HG03460 (cell line): ENCODE data around the gene MLEC.

Experiments
- ATAC-seq: cut with Tn5 transposase; IDR thresholded peaks from one replicate; pipeline ENCODE4 v1.9.1; 2021; ENCODE audit not compliant: unreplicated experiment

Gene MLEC, protein sequence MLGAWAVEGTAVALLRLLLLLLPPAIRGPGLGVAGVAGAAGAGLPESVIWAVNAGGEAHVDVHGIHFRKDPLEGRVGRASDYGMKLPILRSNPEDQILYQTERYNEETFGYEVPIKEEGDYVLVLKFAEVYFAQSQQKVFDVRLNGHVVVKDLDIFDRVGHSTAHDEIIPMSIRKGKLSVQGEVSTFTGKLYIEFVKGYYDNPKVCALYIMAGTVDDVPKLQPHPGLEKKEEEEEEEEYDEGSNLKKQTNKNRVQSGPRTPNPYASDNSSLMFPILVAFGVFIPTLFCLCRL

DNA sequence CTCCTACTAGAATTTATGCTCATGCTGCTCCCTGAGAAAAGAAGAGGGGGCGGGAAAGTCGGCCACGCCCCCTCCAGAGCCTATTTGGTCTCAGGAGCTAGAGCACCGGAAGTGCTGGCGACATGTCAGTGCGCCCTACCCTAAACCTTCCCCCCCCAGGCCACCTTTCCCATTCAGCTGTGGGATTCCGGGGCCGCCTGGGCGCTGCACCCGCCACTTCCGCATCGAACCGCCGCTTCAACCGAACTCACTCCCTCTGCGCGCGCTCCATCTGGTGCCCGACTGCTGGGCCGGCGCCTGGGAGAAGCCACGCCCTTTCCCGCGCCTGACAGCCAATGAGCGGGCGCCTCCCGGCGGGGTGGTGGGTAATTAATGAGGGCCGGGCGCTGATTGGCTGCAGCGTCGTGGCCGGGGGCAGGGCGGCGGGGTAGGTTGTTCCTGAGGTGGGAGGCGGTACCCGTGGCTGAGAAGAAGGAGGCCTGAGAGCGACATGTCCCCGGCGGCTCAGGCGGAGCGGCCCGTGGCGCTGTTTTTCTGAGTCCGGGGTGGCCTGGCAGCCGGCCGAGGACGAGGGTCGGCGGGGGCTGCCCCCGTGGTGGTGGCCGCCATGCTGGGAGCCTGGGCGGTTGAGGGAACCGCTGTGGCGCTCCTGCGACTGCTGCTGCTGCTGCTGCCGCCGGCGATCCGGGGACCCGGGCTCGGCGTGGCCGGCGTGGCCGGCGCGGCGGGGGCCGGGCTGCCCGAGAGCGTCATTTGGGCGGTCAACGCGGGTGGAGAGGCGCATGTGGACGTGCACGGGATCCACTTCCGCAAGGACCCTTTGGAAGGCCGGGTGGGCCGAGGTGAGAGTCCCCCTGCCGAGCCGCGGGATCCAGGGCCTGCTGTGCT, at the start of gene MLEC:
Gene MLEC (plus strand): TSS at position 460 of the 888 bp plus-strand sequence. CDS start 148 bp downstream, at position 608.
- ATAC-seq: peak; percentile 59

DNA sequence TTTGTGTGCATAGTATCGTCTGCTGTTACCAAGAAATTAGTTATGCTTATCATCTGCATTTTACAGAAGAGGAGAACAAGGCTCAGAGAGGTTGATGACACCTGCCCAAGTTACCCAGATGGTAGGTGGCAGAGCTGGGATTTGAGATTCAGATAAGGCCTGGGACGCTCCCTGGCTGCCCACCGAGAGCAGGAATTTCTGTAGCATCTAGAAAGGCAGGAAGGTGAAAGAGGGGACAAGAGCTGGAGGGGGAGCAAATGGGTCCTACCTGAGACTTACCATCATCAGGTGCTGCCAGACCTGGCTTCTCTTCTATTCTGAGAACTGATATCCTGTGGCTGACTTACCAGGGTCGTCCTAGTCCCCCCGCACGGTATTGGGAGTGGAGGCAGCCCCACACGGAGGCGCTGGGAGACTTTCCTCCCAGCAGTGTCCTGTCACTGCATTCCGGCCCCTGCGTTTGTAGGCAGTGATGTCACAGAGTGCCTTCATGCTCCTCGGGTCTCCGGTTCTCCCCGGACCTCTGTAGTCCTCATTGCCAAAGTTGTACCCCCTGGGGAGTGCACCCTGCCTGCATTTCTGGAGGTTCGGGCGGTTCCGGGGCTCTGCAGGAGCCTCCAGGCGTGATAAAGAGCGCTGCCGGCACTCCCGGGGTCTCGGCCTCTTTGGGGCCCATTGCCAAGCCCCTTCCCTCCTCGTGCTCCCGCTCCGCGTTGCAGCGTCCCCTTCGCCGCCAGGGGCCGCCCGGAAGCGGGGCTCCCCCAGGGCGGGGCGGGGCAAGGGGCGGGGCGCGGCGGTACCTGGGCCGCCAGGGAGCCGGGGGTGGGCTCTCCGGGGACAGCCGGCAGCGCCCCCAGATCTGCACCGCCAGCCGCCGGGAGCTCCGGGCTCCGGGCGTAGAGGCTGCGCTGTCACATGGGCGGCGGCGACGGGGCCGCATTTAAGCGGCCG, 46.9 kb upstream of the MLEC start, which contains the start of gene CABP1:
Gene CABP1 (plus strand): TSS at position 856 of the 951 bp plus-strand sequence. CDS start 60 bp downstream, at position 916.
- peak; percentile 61 for ATAC-seq

DNA sequence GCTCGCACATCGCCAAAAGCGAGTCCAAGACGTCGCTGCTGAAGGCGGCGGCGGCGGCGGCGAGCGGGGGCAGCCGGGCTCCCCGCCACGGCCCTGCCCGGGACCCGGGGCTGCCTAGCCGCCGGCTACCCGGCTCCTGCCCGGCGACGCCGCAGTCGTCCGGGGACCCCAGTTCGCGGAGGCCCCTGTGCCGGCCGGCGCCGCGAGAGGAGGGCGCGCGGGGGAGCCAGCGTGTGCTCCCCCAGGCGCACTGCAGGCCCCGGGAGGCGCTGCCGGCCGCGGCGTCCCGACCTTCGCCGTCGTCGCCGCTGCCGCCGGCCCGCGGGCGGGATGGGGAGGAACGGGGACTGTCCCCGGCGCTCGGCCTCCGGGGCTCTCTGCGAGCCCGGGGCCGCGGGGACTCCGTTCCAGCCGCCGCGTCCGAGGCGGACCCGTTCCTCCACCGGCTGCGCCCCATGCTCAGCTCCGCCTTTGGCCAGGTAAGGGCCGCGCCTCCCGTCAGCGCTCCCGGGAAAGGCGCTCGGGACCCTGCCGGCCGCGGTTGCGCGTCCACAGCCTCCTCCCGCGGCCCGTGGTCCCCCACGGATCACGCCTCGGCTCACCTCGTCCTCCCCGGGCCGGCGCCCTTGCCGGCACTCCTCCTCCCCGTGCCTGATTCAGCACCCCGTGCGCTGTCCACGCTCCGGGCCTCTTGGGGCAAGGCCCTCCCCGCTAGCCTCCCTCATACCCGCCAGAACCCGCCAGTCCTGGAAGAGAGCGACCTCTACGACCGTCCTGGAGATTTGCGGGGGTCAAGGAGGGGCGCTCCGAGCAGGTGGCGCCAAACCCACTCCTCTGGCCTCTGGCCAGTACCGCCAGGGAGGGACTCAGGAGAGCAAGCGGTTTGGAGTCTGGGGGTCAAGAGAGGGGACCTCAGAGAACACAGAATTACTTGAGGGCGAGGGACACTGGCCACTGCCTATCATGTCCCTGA, 45.8 kb upstream of the MLEC start:
- ATAC-seq: no peak

DNA sequence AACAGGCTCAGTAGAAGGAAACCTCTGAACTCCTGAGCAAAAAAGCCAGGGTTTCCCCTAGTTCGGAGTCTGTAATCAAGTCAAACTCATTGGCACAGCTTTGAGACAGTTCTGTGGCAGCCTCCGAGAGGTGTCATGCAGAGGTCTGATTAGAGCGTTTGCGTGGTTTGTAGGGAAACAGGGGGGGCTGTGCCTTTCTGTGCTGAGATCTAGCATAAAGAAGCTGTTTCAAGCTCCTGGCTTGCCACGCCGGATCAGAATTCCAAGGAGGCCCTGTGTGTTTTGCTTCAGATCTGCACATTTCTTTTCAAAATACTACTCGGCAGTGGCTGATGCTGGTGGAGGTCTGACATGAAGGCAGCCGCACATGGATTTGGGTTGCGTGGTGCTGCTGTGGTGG, 44.8 kb upstream of the MLEC start:
- ATAC-seq: no peak

DNA sequence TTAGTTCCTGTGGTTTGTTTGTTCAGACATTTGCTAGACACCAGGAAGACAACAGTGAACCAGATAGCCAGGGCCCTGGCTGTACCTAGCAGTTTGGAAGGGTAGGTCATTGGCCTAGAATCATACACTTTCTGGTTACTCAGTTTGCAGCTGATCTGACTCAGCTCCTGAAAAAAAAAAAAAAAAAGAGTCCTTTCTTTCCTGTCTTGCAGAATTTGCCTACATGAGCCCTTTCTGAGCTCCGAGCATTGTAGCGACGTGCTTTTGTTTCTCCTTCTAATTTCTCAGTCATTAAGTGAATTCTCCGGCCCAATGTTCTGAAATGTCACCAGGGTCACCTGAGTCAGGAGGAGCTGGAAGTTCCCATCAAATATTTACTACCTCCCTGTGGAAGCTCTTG, 44.1 kb upstream of the MLEC start:
- no peak for ATAC-seq

DNA sequence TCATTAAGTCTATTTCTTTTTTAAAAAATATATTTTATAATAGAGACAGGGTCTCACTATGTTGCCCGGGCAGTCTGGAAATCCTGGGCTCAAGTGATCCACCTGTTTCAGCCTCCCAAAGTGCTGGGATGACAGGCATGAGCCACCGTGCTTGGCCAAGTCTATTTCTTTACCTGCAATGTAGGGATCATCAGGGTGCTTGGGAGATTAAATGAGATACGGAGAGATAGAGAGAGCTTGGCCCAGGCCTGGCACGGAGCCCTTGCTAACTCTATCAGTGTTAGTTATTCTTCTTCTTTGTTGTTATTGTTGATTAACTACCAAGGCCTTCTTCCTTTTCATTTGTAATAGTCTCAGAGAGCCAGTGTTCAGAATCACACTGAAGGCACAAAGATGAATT, 43.4 kb upstream of the MLEC start:
- ATAC-seq: no peak

DNA sequence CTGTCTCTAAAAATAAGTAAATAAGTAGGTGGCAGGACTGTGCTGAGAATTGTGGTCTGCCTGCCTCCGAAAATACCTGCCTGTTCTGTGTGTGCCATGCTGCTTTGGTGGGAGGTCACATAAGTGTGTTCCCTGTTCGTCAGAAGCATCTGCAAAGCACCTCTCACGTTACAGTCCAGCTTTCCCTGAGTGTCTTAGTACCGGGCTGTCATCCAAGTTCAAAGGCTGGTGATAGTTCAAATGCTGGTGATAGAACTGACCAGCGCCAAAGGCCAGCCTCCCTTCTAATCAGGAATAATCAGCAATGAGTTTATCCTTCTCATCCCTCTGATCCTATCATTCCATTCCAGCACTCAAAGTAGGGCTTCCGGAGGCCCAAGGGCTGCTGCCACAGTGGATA, 40.9 kb upstream of the MLEC start:
- ATAC-seq: no peak

DNA sequence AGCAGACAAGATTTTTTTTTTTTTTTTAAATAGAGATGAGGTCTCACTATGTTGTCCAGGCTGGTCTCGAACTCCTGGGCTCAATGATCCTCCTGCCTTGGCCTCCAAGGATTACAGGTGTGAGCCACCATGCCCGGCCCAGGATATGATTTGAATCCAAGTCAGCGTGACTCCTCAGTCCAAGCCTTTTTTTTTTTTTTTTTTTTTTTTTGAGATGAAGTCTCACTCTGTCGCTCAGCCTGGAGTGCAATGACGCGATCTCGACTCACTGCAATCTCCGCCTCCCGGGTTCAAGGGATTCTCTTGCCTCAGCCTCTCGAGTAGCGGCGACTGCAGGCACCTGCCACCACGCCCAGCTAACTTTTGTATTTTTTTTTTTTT, 39.6 kb upstream of the MLEC start:
- no peak for ATAC-seq

DNA sequence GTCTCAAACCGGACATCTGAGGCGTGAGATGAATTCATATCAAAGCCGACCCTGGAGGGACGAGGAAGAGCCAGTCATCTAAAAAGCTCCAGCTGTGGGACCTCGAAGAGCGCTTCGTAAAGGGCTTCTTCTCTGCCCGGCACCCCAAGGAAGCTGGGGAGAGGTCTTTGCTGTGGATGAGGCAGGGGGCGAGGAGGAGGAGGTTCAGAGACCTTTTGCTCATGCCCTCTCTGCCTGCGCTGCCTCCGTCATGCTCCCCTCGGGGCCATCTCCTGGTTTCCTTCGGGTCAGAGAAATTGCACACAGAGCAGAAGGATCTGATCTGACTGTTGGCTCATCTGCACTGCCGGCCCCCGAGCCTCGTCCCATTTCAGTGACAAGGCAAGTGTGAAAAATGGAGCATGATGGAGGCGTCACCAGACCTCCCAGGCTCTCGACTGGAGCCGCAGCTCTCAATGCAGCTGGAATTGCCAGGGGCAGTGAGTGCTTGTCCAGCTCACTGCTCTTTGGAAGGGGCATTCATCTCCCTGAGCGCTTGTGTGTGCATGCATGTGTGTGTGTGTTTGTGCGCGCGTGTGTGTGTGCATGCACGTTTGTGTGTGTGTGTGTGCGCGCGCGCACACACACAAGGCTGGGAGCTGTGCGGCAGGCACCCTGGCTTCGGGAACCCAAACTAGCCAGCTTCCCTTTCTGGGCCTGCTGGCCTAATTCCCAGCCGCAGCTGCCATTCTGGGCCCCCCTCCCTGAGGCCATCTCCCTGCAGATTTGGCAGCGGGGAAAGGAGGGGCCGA, 37.3 kb upstream of the MLEC start:
- ATAC-seq: no peak

DNA sequence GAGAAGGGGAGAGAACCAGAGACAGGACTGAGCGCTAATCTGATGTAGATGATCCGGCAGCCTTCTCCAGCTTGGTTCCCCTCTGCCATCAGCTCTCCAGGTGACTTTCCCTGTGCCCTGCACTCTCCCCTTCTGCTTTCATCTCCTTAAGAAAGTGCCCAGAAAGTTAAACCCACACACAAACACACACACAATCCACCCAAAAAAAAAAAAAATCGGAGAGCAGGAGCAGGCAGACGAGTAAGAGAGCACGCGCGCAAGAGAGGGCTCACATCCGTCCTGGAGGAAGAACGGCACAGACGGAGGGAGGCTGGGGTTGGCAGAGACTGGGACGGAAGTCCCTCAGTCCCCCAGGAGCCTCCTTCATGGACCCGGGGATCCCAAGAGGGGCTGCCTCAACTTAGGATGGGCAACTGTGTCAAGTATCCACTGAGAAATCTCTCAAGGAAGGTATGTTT, 36.7 kb upstream of the MLEC start:
- no peak for ATAC-seq

DNA sequence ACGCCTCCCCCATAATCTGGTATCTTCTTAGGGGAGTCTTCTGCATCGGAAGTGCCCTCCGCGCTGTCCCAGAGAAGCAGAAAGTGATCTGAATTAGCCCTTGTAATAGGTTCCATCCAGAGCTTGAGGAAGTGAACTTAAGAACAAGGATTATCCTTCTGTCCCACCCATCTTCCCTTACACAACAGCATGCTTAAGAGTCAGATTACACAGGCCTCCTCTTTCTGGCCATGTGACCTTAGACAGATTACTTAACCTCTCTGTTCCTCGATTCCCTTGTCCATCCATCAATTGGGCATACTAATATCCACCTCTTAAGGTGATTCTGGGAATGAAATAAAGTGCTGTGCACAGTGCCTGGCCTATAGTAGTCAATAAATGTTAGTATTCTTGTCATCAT, 35.1 kb upstream of the MLEC start:
- ATAC-seq: no peak

DNA sequence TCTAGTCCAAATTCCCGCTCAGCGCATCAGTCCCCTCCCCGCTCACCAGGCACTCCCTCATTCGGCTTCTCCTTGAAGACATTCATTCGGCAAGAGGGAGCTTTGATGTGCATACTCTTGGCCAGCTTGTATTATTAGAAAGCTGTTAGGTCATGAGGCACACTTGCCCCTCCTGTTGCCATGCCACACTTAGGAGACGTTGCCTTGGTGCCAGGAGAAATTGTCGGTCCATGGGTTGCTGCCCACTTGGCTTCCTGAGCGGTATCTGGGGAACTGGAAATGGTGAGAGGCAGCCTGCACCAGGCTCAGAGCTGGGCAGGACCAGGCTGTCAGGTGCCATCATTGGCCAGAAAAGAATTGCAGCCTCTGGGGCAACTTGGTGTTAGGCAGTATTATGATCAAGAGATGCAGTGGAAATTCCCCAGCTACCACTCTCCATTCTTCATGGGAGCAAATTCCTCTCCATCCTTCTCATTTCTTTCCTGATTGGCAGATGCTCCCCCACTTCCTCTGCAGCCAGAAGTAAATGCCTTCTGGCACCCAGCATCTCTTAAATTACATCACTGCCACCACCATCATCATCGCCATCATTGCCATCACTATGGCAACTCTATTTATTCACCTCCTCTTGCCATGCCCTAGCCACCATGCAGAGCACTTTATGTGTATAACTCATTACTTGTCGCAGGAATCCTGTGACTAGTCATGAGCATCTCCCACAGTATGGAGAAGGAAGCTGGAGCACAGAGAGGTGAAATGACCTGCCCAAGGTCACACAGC, 34.1 kb upstream of the MLEC start:
- ATAC-seq: no peak

DNA sequence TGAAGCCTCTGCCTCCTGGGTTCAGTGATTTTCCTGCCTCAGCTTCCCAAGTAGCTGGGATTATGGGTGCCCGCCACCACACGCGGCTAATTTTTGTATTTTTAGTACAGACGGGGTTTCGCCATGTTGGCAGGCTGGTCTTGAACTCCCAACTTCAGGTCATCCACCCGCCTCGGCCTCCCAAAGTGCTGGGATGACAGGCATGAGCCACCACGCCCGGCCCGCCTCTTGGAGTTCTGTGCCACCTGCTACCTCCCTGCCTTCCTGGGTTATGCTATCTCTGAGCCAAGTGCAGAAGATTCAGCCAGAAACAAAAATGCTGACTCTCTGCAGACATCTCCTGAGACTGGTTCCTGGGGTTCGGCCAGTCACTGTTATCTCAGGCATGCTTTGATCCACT, 33.3 kb upstream of the MLEC start:
- no peak for ATAC-seq

DNA sequence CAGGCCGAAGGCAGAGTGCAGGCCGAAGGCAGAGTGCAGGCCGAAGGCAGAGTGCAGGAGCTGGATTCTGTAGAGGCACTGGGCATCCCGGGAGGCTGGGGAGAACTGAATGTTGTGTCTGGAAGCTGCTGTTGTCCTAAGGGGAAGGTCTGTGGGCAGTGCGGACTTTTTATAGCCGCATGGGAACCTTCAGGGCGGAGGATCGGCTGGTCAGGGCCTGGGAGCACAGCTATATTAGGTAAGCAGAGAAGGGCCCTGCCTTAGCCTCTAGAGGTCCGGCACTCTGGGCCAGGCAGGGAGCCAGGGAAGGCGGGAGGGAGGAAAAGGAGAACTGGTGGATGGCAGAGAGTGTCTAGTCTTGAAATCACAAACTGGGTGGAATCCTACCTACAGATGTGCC, 32.3 kb upstream of the MLEC start:
- no peak for ATAC-seq

DNA sequence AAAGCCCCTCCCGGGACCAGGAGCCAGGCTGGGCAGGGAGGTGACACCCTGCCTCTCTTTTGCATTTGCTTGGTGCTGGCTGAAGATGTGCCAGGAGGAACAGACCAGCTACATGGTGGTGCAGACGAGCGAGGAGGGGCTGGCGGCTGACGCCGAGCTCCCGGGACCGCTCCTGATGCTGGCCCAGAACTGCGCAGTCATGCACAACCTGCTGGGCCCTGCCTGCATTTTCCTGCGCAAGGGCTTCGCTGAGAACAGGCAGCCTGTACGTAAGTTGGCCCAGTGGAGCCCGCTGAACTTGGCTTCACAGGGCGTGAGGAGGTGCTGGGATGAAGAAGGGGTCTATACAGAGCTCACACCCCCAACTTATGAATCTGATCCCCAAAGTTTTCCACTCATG, 30.9 kb upstream of the MLEC start:
- ATAC-seq: no peak

DNA sequence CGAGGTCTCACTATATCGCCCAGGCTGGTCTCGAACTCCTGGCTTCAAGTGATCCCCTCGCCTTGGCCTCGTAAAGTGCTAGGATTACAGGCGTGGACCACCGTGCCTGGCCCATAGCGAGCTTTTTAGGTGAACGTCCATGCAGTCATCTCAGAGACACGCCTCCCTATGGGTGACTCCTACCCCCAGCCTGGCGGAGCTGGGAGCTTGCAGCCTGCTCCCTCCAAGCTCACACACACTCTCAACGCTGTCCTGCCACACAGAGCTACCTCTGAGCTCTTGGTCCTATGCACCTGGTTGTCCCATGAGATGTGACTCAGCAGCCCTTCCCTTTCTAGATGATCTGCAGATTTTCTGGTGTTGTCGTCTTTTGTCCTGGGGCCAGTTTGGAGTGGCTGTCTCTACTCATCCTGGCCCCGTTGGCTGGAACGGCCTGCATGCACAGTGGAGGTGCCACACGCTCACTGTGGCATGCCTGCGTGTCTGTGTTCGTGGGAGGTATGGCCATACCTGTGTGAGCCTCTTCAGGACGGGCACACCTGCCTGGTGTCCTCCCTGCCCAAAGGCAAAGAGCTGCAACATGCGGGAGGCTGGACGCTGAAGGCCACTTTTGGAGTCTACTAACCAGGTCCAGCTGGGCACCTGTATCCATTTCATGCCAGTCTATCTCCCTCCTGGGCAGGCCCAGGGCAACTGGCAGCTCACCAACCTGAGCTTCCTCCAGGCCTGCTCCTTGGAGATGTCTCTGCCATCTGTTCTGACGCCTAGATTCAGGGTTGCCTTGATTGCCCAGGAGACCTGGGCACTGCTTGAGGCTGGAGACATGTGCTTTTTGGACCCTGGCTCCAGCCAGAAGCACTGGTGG, 28.4 kb upstream of the MLEC start:
- no peak for ATAC-seq

DNA sequence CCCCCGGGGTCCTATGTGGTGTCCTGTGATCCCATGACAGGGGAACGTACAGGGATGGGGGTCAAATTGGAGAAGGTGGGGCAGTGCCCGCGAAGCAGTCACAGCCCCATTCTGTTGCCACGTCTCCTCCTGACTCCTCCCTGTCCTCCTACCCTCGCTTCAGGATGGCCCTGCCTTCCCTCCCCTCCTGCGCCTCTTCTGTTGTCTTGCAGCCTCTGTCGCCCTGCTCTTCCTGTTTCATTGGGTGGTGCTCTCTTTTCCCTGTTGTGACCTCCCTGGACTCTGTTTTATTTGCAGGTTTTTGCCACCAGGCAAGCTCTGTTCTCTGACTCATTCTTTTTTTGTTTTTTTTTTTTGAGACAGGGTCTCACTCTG, 27.8 kb upstream of the MLEC start:
- ATAC-seq: no peak
